Measurements from ENCODE around the gene LPIN3.

The LPIN3 gene

DNA sequence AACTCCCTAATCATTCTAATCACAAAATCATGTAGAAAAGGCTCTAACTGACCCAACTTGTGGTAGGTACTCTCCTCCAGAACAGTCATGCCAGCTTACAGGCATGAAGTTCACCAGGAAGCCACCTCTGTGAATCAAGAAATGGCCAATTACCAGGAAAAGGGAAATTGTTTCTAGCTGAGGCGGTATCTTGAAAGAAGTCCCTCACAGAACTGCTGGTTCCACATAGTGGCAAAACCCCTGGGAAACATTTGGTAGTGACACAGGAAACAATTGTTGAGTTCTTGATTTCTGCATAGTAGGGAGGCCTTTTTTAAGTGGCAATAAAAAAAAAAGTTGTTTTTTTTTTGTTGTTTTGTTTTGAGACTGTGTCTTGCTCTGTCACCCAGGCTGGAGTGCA, 19.6 kb upstream of the LPIN3 start:
- no peak for DNase-seq

DNA sequence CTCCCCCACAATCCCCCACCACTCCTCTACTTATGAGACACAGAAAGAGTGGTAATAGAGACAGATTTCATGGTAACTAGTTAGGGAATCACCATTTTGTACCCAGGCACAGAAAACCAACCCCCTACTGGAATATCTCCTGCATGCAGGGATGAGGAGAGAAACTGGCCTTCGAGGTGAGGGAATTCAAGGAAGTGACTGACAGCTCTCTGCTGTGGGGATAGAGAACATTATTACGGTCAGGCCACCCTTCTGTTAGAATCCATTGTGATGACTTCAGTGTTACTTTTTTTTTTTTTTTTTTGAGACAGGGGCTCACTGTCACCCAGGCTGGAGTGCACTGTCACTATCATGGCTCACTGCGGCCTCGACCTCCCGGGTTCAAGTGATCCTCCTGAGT, 13.4 kb upstream of the LPIN3 start:
- no peak for DNase-seq

DNA sequence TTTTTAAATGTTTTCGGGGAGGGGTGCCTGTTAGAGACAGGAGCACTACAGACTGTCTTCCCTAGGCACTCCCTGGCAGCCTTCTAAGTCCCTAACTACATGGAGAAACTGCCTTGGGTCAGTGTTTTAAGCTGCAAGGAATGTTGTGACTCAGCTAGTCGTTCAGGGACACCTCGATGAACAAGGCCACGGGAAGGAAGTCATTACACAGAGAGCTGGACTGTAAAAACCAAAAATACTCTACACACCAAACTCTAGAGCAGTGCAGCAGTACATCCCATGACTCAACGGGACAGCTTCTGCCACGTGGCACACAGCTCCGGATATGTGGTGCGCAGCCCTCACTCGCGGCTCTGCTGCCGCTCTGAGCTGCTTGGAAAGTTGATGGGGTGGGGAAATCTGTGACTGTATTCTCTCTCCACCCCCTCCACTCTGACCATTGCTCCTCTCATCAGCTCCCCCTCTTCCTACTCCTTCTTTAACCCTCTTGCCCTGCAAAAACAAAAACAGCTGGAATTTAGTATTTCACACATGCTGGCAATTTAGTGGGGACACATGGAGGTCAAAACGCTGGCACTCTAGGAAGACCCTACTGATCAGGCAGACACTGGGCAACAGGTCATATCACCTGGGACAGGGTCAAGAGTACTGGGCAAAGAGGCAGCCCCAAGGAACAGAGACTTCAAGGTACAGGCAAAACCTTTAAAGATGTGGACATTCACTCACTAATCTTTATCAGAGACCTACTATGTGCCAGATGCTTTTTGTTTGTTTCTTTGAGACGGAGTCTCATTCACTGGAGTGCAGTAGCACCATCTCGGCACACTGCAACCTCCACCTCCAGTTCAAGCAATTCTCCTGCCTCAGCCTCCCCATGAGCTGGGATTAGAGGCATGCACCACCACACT, 10.9 kb upstream of the LPIN3 start:
- peak; percentile 76 for DNase-seq

DNA sequence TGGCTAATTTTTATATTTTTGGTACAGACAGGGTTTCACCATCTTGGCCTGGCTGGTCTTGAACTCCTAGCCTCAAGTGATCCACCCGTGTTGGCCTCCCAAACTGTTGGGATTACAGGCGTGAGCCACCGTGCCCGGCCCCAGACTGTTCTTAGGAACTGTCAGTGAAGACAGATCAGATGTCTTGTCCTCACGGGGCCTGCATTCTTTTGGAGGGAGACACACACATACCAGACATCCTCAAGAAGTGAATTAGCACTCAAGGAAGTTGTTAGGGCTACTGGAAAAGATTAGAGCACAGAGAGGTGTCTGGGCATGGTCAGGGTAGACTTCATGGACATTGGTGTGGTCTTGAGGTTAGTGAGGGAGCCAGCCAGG, 10.3 kb upstream of the LPIN3 start:
- no peak for DNase-seq

DNA sequence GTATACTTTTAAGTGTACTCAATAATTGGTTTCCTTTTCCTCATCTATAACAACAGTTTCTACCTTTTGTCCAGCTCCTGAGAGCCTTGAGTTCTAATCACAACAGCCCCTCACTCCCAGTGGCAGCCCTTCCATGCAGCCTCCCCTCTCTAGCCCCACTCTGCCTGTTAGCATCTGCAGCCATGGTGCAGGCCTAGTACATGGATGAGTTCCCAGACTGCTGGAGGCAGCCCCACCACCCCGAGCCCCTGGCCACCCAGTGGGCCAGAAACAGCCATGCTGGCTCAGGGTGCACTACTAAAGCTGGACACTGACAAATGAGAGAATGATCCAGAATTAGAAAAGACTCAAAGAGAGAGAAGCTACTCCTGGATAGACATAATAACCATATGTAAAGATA, 9.7 kb upstream of the LPIN3 start:
- DNase-seq: no peak

DNA sequence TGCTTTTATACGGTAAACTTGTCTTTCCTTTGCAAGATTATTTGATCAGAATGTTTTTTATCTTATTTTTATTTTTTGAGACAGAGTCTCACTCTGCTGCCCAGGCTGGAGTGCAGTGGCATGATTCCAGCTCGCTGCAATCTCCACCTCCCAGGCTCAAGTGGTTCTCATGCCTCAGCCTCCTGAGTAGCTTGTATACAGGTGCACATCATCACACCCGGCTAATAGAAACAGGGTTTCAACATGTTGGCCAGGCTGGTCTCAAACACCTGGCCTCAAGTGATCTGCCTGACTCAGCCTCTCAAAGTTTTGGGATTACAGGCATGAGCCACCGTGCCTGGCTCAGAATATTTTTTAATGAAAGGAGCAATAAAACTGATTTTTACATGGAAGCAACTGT, 8.9 kb upstream of the LPIN3 start:
- no peak for DNase-seq

DNA sequence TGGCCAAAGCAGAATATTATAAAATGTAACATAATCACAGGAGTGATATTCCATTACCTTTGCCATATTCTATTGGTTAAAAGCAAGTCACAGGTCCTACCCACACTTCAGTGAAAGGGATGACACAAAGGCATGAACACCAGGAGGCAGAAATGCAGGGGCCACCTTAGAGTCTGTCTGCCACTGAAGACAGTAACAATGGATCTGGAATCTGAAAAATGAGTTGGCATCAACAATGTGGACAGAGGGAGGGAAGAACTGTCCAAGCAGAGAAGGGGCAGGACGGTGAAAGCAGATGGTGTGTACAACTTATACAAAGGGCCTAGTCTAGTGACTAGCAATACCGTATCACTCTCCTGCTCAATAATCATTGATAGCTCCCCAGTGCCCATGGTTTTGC, 6.6 kb upstream of the LPIN3 start:
- no peak for DNase-seq

DNA sequence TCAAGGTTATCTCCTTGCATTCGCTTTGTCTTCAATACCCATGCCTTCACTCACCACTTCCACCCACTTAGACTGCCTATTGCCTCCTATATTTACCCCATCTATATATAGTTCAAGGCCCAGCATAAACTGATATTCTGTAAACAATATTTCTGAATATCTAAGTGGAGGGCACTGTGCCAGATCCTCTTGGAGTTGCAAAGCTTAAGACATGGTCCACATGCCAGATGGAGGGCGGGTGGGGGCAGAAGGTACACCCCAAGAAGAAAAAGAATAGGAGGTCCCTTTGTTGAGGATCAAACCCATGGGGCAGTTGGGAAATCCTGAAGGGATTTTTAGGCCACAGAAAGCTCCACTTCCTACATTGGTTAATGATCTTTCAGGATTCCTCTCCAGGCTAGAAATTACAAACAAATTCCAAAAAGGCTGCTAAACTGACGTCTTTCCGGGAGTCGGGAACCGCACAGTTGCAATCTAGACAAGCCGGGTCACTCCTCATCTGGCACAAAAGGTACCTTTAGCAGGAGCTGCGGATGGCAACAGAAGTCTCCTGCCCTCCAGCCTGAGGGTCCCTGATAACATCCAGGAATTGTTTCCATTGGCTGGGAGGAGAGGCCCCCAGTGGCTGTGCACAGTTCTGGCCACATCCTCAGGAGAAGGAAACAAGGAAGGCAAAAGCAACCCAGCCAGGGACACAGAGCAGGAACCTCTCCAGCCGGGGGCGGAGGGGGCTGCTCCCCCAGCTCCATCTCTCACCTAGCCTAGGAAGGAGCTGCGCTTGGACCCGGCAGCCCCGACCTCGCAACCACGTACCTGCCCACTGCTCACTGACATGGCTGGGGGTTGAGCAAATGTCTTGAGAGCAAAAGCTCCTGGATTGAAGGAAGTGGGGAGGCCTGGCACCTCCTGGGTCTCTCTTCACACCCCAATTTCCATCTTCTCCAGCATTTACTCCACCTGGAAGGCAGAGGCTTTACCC, 5.9 kb upstream of the LPIN3 start:
- no peak for DNase-seq

DNA sequence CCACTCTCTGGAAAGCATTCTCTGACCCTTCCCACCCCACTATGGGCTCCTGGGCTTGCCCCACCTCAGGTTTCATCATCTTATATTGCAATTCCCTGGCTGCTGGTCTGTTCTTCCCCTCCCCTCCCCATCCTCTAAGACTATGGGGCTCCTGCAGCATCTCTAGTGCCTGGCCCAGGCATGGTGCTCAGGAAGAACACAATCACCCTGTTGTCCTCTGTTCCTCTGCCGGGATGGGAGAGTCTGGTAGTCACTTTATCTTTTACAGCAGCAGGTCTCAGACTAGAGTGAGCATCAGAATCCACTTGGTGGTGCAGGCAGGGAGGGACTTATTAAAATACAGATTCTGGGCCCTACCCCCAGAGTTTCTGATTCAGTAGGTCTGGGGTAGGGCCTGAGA, 5.0 kb upstream of the LPIN3 start:
- no peak for DNase-seq

DNA sequence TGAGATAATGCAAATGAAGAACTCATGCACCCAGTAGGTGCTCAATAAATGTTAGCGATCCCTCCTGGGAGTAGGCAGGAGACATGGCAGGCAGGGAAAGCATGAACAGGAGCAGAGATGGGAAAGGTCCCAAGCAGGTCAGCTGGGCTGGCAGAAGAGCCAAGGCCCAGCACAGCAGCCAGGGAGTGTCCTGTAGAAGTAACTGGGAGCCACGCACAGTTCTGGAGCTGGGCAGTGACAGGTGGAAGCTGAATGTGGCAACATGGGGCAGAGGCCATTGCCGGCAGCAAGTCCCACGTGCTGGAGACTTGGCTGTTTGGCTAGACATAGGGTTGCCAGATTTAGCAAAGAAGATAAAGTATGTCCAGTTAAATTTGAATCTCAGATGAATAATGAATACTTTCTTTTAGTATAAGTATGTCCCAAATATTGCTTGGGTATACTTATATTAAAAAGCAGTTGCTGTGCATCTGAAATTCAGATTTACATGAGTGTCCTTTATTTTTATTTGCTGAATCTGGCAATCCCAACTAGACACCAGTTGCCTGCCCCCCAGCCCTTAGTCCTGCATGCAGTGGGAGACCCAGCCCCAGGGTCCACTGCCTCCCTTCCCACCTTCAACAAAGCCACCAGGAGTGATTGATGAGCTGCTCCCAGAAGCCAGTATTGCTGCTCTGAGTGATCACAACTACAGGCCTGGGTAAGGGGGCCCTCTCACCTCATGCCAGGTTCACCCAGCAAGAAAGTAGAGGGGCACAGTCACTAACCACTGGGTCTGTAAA, 3.7 kb upstream of the LPIN3 start:
- DNase-seq: no peak

DNA sequence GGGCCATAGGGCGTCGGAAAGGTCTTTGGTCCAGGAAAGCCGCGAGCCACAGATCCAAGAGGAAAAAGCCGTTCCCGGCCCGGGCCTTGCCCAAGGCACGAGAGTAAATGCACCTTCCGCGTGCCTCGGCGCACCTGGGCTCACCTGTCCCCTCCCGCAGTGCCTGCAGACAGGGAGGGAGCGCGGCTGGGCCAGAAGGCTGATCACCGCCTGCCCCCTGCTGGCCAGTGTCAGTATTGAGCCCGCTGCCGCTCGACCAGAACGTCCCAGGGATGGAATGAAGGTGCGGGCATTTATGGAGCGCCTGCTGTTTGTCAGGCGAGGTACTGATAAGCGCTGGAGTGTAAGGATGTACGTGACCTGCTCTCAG, 679 bp upstream of the LPIN3 start:
- DNase-seq: peak; percentile 84

DNA sequence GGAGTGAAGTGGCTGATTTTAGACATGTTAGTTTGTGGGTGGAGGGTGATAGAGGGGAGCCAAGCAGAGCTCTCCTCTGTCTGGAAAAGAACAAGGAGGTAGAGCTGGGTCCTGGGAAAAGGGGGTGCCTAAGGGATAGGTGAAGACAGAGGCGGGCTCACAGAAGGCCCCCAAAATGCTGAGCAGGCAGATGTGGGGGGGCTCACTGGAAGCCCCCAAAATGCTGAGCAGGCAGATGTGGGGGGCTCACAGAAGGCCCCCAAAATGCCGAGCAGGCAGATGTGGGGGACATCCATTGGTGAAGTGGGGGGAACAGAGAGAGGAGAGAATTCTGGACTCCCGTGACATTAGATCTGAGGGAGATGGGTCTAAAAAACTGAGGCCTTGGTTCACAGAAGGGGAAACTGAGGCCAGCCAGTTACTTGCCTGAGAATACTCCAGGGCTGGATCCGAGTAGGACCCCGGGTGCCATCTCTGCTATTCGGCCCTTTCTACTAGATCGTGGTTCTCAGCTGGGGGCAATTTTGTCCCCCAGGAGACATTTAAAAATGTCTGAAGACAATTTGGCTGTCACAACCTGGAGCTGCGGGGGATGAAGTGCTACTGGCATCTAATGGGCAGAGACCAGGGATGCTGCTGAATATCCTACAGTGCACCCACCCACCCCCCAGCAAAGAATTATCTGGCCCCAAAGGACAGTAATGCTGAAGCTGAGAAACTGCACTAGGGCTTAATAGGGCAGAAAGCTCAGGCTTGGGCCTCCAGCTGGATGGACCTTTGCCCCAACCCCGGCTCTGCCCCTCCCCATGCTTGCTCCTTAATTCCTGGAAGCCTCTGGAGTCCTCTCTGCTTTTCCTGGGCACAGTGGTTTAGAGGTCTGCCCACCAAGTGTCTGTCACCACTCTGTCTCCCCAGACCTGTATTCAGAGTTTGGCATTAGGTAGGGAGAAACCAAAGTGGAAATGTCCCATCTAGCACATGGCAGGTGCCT, 2.1 kb downstream of the LPIN3 start:
- DNase-seq: no peak

DNA sequence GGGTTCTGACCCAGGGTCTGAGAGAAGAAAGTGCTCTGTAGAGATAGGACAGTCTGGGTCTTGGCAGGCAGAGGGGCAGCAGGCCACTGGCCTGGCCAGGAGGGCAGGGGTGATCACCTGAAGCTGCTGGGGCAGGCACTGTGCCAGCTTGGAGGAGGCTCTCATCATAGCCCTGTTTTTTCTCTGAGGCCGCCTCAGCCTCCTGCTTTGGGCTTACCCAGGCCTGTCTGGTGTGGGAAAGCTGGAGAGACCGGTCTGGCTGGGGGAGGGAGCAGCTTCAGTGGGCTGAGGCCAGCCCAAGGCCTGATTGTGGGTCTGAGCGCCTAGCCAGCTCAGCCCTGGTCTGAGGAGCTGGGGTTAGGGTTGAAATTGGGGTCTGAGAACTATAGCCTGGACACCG, 3.9 kb downstream of the LPIN3 start:
- DNase-seq: no peak

DNA sequence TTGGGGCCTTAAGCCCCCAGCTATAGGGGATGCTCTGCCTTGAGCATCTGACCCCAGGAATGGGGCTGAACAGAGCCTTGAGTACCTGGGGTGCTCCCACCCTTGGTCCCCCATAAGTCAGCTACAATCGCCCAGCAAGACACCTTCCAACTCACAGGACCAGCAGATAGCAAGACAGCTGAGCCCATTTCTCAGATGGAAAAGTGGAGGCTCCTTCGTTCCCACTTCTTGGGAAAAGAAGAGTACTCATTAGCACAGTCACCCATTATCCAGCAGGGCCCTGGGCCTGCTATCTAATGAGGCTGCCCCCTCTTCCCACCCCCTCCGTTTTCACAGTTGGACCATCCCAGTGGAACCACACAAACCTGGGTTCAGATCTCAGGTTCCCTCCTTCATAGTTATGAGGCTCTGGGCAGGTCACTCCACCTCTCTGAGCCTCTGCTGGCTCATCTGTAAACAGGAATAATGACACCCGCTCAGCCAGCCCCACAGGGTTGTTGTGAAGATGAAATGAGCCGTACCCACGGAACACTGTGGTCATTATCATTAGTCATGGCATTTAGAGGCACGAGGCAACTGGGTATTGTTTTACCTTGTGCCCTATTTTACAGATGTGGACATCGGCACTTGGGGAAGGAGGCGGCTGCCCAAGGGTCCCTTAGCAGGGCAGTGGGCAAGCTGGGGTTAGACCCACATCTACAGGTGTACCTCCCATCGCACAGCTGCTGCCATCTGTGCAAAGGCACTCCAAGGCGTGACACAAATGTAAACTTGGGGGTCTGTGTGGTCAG, 4.5 kb downstream of the LPIN3 start:
- no peak for DNase-seq

DNA sequence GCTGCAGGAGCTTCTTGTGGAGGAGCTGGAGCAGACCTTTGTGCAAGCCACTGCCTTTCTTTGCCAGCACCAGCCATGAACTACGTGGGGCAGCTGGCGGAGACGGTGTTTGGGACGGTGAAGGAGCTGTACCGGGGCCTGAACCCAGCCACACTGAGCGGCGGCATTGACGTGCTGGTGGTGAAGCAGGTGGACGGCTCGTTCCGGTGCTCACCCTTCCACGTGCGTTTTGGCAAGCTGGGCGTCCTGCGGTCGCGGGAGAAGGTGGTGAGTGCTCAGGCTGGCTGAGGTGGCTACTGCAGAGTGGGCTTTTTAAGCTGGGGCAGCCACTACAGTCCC, 5.1 kb downstream of the LPIN3 start:
- DNase-seq: no peak

DNA sequence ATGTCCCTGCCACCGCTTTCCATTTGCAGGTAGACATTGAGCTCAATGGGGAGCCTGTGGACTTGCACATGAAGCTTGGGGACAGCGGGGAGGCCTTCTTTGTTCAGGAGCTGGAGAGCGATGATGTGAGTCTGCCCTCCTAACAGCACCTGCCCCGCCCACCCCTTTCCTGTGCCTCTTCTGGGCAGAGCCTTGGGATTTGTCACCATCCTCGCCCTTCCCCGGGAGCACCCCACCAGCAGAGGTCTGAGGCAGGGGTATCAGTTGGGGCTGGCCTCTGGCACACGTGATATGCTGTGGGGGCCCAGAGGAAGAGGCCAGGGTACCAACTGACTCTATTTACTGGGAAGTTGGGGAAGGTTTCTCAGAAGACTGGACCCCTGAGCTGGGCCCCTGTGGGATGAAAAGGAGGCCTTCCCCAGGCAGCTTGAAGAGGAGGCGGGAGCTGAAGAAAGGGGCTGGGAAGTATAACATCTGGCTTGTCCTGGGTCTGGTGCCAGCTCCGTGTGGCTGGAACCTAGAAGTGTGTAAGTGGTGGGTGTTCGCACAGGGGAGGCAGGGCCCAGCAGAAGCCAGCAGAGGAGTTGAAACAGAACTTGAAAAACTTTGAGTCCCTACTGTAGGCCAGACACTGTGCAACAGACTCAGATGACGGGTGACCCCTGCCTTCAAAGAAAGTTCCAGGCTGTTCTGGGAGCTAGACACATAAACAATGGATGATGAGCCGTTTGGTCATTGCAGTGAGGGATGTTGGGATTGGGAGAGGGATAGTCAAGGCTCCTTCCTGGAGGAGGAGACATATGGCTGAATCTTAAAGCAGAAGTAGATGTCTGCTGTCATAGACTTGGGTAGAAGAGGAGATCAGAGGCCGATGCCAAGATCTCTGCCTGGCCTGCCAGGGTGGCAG, 7.2 kb downstream of the LPIN3 start:
- no peak for DNase-seq

DNA sequence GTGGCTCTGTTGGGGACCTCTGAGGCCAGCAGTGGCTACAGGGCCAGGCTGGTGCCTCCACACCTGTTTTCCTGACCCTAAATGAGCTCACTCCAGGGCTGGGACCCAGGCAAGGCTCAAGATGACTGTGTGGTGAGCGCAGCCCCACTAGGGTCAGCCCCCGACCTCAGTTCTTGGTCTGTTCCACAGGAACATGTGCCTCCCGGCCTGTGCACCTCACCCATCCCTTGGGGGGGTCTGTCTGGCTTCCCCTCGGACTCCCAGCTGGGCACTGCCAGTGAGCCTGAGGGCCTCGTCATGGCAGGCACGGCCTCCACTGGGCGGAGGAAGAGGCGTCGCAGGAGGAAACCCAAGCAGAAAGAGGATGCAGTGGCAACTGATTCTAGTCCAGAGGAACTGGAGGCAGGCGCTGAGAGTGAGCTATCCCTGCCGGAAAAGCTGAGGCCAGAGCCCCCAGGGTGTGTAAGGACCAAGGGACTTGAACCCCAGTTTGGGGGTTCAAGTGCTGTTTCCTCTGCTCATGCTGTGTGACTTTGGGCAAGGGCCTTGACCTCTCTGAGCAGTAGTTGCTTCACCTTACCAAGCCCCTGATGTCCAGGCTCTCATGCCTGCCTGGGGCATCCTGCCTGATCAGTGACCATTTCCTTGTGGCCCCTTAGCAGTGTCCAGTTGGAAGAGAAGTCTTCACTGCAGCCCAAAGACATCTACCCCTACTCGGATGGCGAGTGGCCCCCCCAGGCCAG, 8.0 kb downstream of the LPIN3 start:
- DNase-seq: no peak

DNA sequence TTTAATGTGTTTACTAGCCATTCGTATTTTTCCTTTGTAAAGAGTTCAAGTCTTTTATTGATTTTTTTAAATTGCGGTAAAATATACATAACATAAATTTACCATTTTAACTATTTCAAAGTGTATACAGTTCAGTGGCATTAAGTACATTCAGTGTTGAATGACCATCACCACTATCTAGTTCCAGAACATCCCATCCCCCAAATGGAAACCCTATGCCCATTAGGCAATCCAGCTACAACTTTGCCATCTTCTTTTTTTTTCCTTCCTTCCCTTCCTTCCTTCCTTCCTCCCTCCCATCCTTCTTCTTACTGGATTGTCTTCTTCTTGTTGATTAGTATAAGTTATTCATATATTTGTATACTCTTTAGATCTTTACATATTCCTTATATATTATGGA, 8.6 kb downstream of the LPIN3 start:
- no peak for DNase-seq

DNA sequence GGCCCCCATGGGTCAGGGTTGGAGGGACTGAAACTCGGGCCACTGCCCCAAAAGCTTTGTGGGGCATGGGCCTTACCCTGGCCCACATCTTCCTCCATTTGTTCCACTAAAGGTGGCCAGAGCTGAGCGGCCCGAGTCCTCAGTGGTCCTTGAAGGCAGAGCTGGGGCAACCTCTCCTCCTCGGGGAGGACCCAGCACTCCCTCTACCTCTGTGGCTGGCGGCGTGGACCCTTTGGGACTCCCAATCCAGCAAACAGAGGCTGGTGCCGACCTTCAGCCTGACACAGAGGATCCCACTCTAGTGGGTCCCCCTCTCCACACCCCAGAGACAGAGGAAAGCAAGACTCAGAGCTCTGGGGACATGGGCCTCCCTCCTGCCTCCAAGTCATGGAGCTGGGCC, 9.3 kb downstream of the LPIN3 start:
- no peak for DNase-seq
